Ovary (tissue), 3 donors: ENCODE measurements around the gene AFF1.

ENCODE experiments used
- EP300 ChIP-seq: sonication (generic); formaldehyde crosslinking; IDR thresholded peaks from one replicate; pipeline ENCODE4 v1.6.1; 2017; ENCODE audit warnings: antibody characterized with exemption
- POLR2A ChIP-seq: fragments of 450-650 bp; IDR thresholded peaks from one replicate; pipeline ENCODE4 v1.6.1; 2017; ENCODE audit warnings: antibody characterized with exemption, mild to moderate bottlenecking, moderate library complexity
- TF ChIP-seq, protein P1 (sequence below), 3 donors: fragments of 450-650 bp in 2 of 3; fragments of 200-600 bp in 1 of 3; IDR thresholded peaks; one replicate each; pipeline versions ENCODE4 v1.5.1 to v1.8.0; 2016 to 2022; ENCODE audit warnings: antibody characterized with exemption in 3 of 3, mild to moderate bottlenecking in 1 of 3
- donor health status: DM: no; HTN: no; CAD: no.

DNA sequence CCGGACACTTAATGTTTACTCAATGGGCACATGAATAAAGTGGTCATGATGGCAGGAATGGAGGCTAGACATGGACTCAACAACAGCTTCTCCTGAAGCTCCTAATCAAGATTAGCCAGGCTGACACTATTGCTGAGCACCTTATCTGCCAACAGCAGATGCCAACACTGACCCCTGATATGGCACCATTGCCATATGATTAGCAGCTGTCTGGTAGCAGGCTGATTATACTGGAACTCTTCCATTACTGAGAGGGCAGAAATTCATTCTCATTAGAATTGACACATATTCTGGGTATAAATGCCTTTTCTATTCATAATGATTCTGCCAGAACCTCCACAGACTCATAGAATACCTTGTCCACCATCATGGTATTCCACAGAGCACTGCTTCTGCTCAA, 18.4 kb upstream of the AFF1 start:
- TF ChIP-seq, protein P1, sequence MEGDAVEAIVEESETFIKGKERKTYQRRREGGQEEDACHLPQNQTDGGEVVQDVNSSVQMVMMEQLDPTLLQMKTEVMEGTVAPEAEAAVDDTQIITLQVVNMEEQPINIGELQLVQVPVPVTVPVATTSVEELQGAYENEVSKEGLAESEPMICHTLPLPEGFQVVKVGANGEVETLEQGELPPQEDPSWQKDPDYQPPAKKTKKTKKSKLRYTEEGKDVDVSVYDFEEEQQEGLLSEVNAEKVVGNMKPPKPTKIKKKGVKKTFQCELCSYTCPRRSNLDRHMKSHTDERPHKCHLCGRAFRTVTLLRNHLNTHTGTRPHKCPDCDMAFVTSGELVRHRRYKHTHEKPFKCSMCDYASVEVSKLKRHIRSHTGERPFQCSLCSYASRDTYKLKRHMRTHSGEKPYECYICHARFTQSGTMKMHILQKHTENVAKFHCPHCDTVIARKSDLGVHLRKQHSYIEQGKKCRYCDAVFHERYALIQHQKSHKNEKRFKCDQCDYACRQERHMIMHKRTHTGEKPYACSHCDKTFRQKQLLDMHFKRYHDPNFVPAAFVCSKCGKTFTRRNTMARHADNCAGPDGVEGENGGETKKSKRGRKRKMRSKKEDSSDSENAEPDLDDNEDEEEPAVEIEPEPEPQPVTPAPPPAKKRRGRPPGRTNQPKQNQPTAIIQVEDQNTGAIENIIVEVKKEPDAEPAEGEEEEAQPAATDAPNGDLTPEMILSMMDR (IDR thresholded peaks at IDR 0.05), result no peak
- TF ChIP-seq POLR2A (no peak), EP300 (no peak)
